ENCODE measurements around the gene PMS1.
"Not testable (repeated sequence)": the region's sequence is repeated elsewhere in the genome, so short reads cannot be mapped to it uniquely, and the experiment has no call there.

PMS1 gene

GRCh38 chr2:189830510-189830909 lies 46.3 kb downstream of the PMS1 start:
- Mint-ChIP-seq H3K27me3 (no peaks in the 10 kb centered on the region), H3K27ac (peak overlapping the region; percentile 5), H3K4me3 (no peak overlapping the region), H3K36me3 (ENCODE audit: low read depth) (peaks cover 39% of the 10 kb centered on the region), H3K4me1 (peaks cover 7% of the 10 kb centered on the region), H3K9me3 (no peaks in the 10 kb centered on the region)
- DNase-seq (no peak), ATAC-seq (no peak)

DNA sequence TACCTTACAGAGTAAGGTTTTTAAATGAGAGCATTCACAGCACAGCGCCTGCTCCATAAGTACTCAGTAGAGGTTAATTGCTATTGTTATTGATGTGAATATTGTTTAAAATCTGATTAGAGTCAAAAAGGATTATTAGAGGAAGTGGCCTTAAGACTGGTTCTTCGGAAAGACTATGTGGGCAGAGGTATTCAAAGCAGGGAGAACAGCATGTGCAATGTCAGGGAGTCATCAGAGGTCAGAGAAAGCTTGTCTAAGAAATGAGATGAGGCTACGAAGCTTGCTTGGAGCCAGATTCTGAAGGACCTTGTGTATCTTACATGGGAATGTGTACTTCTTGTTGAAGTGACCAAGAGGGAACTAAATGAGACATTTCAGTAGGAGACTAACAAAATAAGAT lies 49.8 kb downstream of the PMS1 start:
- Mint-ChIP-seq H3K27me3 (no peaks in the 10 kb centered on the region), H3K4me1 (peaks cover 19% of the 10 kb centered on the region), H3K36me3 (ENCODE audit: low read depth) (peaks cover 42% of the 10 kb centered on the region), H3K4me3 (no peak overlapping the region), H3K27ac (no peak overlapping the region), H3K9me3 (no peaks in the 10 kb centered on the region)
- ATAC-seq (no peak), DNase-seq (no peak)

DNA sequence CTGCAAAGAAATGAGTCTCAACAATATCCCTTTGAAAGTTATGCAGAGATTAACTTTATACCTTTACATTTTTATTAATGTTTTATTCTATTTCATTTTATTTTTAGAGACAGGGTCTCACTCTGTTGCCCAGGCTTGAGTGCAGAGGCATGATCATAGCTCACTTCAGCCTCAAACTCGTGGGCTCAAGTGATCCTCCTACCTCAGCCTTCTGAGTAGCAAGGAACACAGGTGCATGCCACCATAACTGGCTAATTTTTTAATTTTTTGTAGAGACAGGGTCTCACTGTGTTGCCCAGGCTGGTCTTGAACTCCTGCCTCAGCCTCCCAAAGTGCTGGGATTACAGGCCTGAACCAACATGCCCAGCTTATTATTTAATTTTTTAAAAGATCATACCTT lies 50.4 kb downstream of the PMS1 start:
- not testable (repeated sequence) for H3K27ac Mint-ChIP-seq, H3K27me3 Mint-ChIP-seq, H3K4me3 Mint-ChIP-seq, ATAC-seq, H3K9me3 Mint-ChIP-seq, DNase-seq
- H3K4me1 Mint-ChIP-seq = peaks cover 17% of the 10 kb centered on the region
- peaks cover 42% of the 10 kb centered on the region for H3K36me3 Mint-ChIP-seq (ENCODE audit: low read depth)

DNA sequence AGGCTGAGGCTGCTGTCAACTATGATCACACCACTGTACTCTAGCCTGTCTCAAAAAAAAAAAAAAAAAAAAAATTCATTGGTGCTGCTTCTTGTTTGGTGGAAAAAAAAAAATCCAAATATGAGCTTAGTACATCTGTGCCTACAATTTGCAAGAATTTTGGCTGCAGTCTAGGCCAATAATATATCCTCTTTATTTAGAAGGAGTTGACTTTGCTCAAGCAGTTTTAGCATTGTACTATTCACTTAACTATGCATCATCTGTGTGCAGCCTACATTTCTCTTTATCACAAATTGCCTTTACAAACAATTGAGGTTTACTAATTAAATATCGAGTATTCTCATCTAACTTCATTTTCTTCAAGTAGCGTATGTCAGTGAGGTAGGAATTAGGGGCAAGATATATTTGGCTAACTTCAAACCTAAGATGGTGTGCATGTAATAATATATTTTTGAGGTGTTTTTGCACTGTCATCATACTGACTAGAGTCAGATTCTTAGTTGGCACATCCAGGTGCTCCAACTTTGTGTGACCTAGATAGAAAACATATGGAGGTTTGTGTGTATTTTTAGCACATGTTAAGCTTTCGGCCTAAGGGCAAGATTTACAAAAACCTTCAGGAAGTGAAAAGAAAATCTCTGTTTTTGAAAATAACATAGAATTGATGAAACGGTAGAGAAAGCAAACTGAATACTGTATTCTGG lies 51.8 kb downstream of the PMS1 start:
- H3K27me3 Mint-ChIP-seq = no peaks in the 10 kb centered on the region
- DNase-seq (no peak), ATAC-seq (no peak)
- H3K4me1 Mint-ChIP-seq = peaks cover 12% of the 10 kb centered on the region
- no peak overlapping the region for H3K27ac Mint-ChIP-seq
- H3K36me3 Mint-ChIP-seq (ENCODE audit: low read depth) = peaks cover 37% of the 10 kb centered on the region
- H3K9me3 Mint-ChIP-seq = no peaks in the 10 kb centered on the region
- no peak overlapping the region for H3K4me3 Mint-ChIP-seq

DNA sequence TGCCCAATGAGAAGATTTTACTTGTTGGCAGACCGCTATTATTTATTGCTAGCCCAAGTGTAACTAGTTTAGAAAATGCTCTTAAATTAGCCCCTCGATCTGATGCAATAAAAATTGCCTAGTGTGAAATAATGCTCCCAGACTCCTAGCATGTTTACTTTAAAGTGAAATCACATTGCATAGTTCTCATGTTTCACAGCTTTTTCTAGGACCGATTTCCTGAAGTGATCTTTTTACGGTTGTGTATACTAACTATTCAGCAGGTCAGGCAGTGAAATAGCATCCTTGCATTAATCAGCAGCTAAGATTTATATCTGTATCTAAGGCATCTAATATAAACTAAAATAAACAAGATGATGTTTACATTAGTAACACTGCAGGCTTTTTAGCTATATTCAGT lies 52.4 kb downstream of the PMS1 start:
- ATAC-seq (no peak), DNase-seq (no peak)
- Mint-ChIP-seq H3K4me1 (peaks cover 12% of the 10 kb centered on the region), H3K27ac (no peak overlapping the region), H3K27me3 (no peaks in the 10 kb centered on the region), H3K9me3 (no peaks in the 10 kb centered on the region), H3K36me3 (ENCODE audit: low read depth) (peaks cover 42% of the 10 kb centered on the region), H3K4me3 (no peak overlapping the region)

DNA sequence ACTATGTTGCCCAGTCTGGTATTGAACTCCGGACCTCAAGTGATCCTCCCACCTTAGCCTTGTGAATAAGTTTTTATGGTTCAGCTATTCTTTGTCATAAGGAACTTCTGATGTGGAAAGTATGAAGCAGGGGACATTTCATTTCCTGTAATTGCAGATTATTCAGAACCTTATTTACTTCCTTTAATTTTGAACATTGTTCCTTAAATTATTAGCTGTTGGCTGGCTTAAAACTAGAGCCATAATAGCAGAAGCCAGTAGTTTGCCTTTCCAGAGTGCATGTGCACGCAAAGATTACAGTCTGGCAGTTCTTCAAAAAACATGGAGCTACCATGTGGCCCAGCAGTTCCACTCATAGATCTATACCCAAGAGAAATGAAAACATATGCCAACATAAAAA lies 53.1 kb downstream of the PMS1 start:
- H3K27me3 Mint-ChIP-seq = no peaks in the 10 kb centered on the region
- no peaks in the 10 kb centered on the region for H3K9me3 Mint-ChIP-seq
- H3K4me3 Mint-ChIP-seq = no peak overlapping the region
- ATAC-seq (no peak), DNase-seq (no peak)
- H3K36me3 Mint-ChIP-seq (ENCODE audit: low read depth) = peaks cover 43% of the 10 kb centered on the region
- H3K27ac Mint-ChIP-seq = peak overlapping the region; percentile 11
- H3K4me1 Mint-ChIP-seq = peaks cover 12% of the 10 kb centered on the region

- H3K27me3 Mint-ChIP-seq = no peaks in the 10 kb centered on the region
- H3K27ac Mint-ChIP-seq = no peak overlapping the region
- ATAC-seq (no peak), DNase-seq (no peak)
- no peak overlapping the region for H3K4me3 Mint-ChIP-seq
- no peaks in the 10 kb centered on the region for H3K9me3 Mint-ChIP-seq
- H3K36me3 Mint-ChIP-seq (ENCODE audit: low read depth) = peaks cover 47% of the 10 kb centered on the region
- peaks cover 12% of the 10 kb centered on the region for H3K4me1 Mint-ChIP-seq
Observed at GRCh38 chr2:189841019-189841418, 56.8 kb downstream of the PMS1 start.

- Mint-ChIP-seq H3K4me3 (no peak overlapping the region), H3K9me3 (no peaks in the 10 kb centered on the region), H3K36me3 (ENCODE audit: low read depth) (peaks cover 46% of the 10 kb centered on the region), H3K4me1 (no peaks in the 10 kb centered on the region), H3K27me3 (no peaks in the 10 kb centered on the region), H3K27ac (no peak overlapping the region)
- ATAC-seq = no peak
- no peak for DNase-seq
Observed at GRCh38 chr2:189848276-189848675, 64.0 kb downstream of the PMS1 start.

DNA sequence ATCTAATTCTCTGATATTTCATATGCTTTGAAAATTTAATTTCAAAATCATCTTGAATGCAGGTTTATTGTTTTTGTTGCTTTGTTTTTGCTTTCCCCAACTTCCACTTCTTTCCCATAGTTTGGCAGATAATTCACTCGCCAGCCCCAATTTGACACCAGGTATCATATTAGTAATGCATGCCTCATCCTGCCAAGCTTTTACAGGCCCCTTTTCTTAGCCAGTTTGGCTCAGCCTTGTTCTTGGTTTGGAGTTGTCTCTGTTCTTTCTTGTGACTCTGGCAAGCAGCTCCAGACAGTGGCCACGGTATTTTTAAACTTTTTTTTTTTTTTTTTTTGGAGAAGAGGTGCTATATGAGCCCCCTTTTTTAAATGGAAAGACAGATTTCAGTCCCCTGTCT lies 65.3 kb downstream of the PMS1 start:
- Mint-ChIP-seq H3K27ac (no peak overlapping the region), H3K9me3 (no peaks in the 10 kb centered on the region), H3K27me3 (no peaks in the 10 kb centered on the region), H3K4me1 (peaks cover 3% of the 10 kb centered on the region), H3K4me3 (no peak overlapping the region), H3K36me3 (ENCODE audit: low read depth) (peaks cover 48% of the 10 kb centered on the region)
- no peak for DNase-seq
- no peak for ATAC-seq

DNA sequence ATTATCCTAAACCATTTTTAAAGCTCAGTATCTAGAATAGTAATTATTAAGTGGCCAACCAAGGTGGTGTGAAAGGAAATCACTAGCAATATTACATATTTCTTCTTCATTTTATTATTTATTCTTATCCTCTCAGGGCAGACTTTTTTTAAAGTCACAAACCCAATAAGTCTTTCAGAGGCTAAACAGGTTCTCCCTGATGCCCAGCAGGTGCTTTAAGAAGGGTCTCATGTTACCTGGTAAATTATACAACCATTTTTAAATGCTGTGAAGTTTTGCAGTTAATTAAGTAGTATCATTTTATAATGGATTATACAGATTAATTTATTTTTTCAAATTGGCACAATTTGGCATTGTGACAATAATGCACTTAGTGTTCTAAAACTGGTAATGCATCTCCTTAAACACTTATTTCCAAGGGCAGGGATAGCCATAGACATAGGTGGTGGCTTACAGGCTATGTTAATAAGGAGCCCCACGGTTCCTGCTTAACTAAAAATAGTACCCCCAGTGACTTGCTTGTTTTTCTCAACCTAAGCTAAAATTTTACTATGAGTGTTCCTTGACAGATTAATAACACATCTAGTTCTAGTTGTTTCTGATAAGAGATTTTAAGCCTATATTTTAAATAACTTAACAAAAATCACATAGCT lies 67.0 kb downstream of the PMS1 start:
- Mint-ChIP-seq H3K4me1 (peaks cover 10% of the 10 kb centered on the region), H3K4me3 (no peak overlapping the region), H3K36me3 (ENCODE audit: low read depth) (peaks cover 52% of the 10 kb centered on the region), H3K27me3 (no peaks in the 10 kb centered on the region), H3K9me3 (no peaks in the 10 kb centered on the region), H3K27ac (no peak overlapping the region)
- no peak for DNase-seq
- ATAC-seq = no peak

DNA sequence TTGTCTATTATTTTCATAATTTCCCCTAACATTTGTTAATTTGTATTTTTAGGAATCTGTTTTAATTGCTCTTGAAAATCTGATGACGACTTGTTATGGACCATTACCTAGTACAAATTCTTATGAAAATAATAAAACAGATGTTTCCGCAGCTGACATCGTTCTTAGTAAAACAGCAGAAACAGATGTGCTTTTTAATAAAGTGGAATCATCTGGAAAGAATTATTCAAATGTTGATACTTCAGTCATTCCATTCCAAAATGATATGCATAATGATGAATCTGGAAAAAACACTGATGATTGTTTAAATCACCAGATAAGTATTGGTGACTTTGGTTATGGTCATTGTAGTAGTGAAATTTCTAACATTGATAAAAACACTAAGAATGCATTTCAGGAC lies 69.9 kb downstream of the PMS1 start:
- Mint-ChIP-seq H3K36me3 (ENCODE audit: low read depth) (peaks cover 48% of the 10 kb centered on the region), H3K9me3 (no peaks in the 10 kb centered on the region)
- DNase-seq = no peak

DNA sequence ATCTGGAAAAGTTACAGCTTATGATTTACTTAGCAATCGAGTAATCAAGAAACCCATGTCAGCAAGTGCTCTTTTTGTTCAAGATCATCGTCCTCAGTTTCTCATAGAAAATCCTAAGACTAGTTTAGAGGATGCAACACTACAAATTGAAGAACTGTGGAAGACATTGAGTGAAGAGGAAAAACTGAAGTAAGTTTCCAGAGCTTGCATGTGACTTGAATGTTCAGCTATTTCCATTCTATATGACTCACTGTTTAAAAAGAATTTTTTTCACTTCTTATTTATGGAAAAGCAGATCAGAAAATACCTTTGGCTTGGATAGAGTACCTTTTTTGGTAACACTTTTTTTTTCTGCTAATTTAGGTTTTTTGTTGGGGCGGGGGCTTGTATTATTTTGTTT lies 70.7 kb downstream of the PMS1 start:
- DNase-seq (no peak), ATAC-seq (no peak)
- H3K27me3 Mint-ChIP-seq = no peaks in the 10 kb centered on the region
- H3K4me1 Mint-ChIP-seq = peaks cover 10% of the 10 kb centered on the region
- peak overlapping the region; percentile 72 for H3K27ac Mint-ChIP-seq
- no peaks in the 10 kb centered on the region for H3K9me3 Mint-ChIP-seq
- H3K4me3 Mint-ChIP-seq = no peak overlapping the region
- H3K36me3 Mint-ChIP-seq (ENCODE audit: low read depth) = peaks cover 46% of the 10 kb centered on the region

More for the DNA sequence above, 69.9 kb downstream of the PMS1 start:
- H3K4me3 Mint-ChIP-seq = no peak overlapping the region
- H3K27me3 Mint-ChIP-seq = no peaks in the 10 kb centered on the region
- H3K27ac Mint-ChIP-seq = peak overlapping the region; percentile 72
- peaks cover 10% of the 10 kb centered on the region for H3K4me1 Mint-ChIP-seq
- ATAC-seq = no peak

- ATAC-seq (no peak), DNase-seq (no peak)
- Mint-ChIP-seq H3K36me3 (ENCODE audit: low read depth) (peaks cover 48% of the 10 kb centered on the region), H3K9me3 (peaks cover 3% of the 10 kb centered on the region), H3K4me1 (peaks cover 12% of the 10 kb centered on the region), H3K27me3 (no peaks in the 10 kb centered on the region), H3K27ac (no peak overlapping the region), H3K4me3 (no peak overlapping the region)
Observed at GRCh38 chr2:189858291-189858690, 74.0 kb downstream of the PMS1 start.

DNA sequence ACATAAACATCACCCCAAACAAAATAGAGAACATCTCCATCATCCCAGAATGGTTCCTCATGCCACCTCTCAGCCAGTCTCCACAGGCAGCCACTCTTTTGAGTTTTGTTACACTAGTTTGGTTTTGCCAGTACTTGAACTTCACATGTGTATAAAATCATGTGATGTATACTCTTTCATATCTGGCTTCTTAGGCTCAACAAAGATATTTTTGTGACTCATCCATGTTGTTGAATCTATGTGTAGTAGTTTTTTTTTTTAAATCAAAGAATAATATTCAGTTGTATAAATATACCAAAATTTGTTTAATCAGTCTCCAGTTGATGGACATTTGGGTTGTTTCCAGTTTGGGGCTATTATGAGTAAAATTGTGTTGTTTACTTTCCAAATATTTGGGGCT lies 75.9 kb downstream of the PMS1 start:
- ATAC-seq (no peak), DNase-seq (no peak)
- H3K4me1 Mint-ChIP-seq = peaks cover 3% of the 10 kb centered on the region
- H3K27me3 Mint-ChIP-seq = no peaks in the 10 kb centered on the region
- H3K4me3 Mint-ChIP-seq = no peak overlapping the region
- H3K9me3 Mint-ChIP-seq = peaks cover 3% of the 10 kb centered on the region
- H3K27ac Mint-ChIP-seq = no peak overlapping the region
- peaks cover 46% of the 10 kb centered on the region for H3K36me3 Mint-ChIP-seq (ENCODE audit: low read depth)

DNA sequence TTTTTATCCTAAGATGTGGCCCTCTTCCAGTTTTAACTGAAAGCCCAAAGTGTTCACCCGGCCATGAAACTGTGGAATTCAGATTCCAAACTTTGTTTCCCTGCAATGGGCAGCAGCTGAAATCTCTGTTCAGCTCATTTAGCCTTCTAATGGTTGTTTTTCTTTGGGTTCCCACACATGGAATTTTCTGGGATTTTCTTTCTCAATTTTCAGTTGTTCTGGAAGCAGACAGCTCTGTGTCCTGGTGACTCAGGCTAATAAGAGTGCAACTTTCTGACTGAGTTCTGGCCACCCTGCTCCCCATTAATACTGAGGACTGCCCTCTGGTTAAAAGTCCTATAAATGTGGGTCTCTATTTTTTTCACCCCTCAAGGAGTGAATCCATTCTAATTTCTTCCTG lies 78.5 kb downstream of the PMS1 start:
- ATAC-seq = no peak
- H3K4me1 Mint-ChIP-seq = peaks cover 2% of the 10 kb centered on the region
- DNase-seq = no peak
- H3K36me3 Mint-ChIP-seq (ENCODE audit: low read depth) = peaks cover 44% of the 10 kb centered on the region
- H3K4me3 Mint-ChIP-seq = no peak overlapping the region
- H3K9me3 Mint-ChIP-seq = peaks cover 3% of the 10 kb centered on the region
- H3K27me3 Mint-ChIP-seq = no peaks in the 10 kb centered on the region
- no peak overlapping the region for H3K27ac Mint-ChIP-seq
